Fibroblast of villous mesenchyme (primary cell): ENCODE results near the gene HOXA7. TPM values are rescaled to one million over a fixed set of nuclear protein-coding genes. Genes with fewer than 3 reads are reported as not detected.

Experiments used
- DNase-seq: peaks from one replicate; pipeline ENCODE4 v3.0.0-alpha.2; 2010; ENCODE audit warnings: low read depth
- H3K4me3 ChIP-seq: 2 replicates; pipeline ENCODE4 v1.5.1; 2011; ENCODE audit warnings: low read depth, mild to moderate bottlenecking, low read length
- total RNA-seq: library from RNA; depleted of rRNA; stranded (reverse); fragments of >200 nt; gene quantifications from 2 replicates; pipeline ENCODE4 v1.2.3, GENCODE V29; 2012
- TF ChIP-seq, protein P1 (sequence below): IDR thresholded peaks from 2 replicates; pipeline ENCODE4 v1.5.1; 2012; ENCODE audit warnings: low read depth, mild to moderate bottlenecking, low read length; ENCODE audit not compliant: insufficient read depth

Gene HOXA7
- total RNA-seq, 1 donor, result 2.2 TPM

GRCh38 chr7:27133409-27134231, 22.9 kb downstream of the HOXA7 start:
- TF ChIP-seq, protein P1, sequence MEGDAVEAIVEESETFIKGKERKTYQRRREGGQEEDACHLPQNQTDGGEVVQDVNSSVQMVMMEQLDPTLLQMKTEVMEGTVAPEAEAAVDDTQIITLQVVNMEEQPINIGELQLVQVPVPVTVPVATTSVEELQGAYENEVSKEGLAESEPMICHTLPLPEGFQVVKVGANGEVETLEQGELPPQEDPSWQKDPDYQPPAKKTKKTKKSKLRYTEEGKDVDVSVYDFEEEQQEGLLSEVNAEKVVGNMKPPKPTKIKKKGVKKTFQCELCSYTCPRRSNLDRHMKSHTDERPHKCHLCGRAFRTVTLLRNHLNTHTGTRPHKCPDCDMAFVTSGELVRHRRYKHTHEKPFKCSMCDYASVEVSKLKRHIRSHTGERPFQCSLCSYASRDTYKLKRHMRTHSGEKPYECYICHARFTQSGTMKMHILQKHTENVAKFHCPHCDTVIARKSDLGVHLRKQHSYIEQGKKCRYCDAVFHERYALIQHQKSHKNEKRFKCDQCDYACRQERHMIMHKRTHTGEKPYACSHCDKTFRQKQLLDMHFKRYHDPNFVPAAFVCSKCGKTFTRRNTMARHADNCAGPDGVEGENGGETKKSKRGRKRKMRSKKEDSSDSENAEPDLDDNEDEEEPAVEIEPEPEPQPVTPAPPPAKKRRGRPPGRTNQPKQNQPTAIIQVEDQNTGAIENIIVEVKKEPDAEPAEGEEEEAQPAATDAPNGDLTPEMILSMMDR, result no peak
- no peak for DNase-seq
- no peak overlapping the region for H3K4me3 ChIP-seq

GRCh38 chr7:27132978-27133377, 23.5 kb downstream of the HOXA7 start:
- no peak for DNase-seq
- TF ChIP-seq, protein P1, result no peak
- no peak overlapping the region for H3K4me3 ChIP-seq

DNA sequence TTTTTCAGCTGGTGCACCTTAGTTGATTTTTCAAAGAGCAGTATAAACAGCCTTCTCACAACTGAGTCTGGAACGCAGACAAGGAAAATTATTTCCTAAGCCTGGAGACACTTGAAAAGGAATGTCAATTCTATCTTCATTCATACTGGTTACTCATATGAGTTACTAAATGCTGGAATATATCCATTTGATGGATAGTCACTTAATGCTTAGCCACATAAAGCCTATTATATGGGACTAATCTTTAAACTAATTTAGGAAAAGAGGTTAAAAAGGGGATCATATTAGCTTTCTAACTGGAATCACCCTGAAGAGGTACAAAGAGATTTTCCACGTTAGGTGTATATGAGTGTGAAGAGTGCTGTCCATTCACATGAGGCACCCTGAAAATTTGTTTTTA, 24.3 kb downstream of the HOXA7 start:
- DNase-seq, result no peak

GRCh38 chr7:27131390-27131819, 25.1 kb downstream of the HOXA7 start:
- H3K4me3 ChIP-seq, result peak overlapping the region; percentile 63
- DNase-seq, result no peak
- TF ChIP-seq, protein P1, result no peak

More for the DNA sequence above, 24.3 kb downstream of the HOXA7 start:
- TF ChIP-seq, protein P1, result no peak
- H3K4me3 ChIP-seq, result no peak overlapping the region

DNA sequence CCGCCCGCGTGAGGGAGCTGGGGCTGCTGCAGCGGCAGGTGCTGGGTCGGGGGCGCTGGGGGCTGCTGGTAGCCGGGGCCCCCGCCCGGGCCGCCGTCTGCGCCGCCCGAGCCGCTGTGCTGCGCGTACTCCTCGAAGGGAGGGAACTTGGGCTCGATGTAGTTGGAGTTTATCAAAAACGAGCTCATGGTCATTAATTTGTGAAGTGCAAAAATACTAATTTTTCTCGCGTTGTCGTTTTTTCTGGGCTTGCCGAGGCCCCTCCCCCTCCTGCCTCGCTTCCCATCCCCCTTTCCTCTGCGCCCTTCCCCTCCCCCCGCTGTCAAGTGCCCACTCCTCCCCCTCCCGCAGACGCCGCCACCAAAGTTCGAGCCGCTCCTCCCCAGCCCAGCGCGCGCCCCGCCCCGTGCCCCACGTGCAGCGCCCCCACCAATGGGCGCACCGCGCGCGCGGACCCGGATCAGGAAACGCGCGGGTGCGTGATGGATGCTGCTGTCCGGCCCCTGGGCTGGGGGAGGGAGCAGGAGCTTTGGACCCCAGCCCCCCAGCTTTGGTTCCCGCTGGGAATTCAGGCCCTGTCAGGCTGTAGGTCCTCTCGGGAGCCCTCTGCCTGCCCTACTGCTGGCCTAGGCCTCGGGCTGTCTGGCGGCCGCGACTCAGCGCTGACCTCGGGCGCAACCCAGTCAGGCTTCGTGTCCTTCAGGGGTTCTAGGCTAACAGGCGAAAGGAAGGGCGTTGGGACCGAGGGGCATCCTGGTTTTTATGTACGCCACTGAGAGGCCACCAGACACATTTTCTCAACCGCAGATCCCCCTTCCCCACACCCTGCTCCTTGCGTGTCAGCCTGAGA, 25.7 kb downstream of the HOXA7 start, which contains the start of gene HOXA4:
Gene HOXA4 (minus strand): TSS at position 218 of the 850 bp plus-strand sequence. CDS start 24 bp downstream, at position 194.
- DNase-seq, result peak; percentile 74
- TF ChIP-seq, protein P1, result no peak

DNA sequence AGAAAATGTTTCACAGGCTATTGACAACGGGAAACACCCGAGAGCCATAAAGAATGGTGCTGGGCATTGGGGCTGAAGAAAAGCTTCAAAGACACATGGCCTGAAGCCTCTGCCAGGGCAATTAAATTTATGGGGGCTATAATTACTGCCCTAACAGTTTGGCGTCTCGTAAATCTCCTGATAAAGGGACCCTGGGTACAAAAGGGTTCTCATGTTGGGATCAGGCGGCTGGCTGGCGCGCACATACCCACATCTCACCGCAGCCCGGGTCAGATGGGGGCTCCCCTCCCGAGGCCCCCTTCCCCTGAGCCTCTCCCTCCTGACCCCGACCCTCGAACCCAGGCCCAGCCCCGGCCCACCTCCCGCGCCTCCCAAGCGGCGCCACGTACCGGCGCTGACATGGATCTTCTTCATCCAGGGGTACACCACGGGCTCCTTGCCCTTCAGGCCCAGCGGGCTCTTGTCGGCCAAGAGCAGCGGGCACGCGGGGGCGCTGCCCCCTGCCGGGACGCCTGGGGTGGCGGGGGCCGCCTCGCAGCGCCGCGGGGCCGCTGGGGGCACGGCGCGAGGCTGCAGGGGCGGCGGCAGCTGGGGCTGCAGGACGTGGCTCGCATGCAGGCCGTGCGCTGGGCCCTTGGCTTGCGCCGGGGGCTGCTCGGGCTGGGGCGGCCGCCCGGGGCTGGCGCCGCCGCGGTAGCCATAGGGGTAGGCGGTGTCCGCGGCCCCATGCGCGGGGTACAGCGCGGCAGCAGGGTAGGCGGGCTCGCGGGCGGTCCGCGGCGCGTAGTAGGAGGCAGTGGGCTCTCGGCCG, 26.5 kb downstream of the HOXA7 start:
- no peak for DNase-seq
- peak overlapping the region; percentile 63 for H3K4me3 ChIP-seq
- TF ChIP-seq, protein P1, result no peak

More for the DNA sequence above, 25.7 kb downstream of the HOXA7 start, which contains the start of gene HOXA4:
- peak within 1 kb of the TSS; percentile 63 for H3K4me3 ChIP-seq
